Measurements from ENCODE around the gene ITPR1.

Gene ITPR1

DNA sequence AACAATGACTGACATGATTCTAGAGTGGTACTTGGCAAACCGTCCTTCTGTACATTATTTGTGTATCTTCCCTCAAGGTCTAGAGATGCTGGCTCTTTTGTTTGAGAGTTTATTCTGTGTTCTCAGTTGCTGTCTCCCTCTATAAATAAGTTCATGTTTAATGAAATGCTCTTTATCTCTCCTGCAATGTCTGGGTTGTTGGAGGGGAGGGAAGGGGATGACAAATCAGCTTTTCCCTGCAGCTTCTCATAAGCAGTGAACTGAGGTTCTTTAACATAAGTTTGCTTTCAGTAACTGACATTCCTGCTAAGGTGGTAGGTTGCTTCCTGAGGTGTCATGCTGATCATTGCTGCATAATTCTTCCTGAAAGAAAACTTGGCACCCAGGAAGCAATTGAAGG, 21.8 kb downstream of the ITPR1 start:
- DNase-seq (ENCODE audit: low read depth), result no peak
- TF ChIP-seq, protein P1, sequence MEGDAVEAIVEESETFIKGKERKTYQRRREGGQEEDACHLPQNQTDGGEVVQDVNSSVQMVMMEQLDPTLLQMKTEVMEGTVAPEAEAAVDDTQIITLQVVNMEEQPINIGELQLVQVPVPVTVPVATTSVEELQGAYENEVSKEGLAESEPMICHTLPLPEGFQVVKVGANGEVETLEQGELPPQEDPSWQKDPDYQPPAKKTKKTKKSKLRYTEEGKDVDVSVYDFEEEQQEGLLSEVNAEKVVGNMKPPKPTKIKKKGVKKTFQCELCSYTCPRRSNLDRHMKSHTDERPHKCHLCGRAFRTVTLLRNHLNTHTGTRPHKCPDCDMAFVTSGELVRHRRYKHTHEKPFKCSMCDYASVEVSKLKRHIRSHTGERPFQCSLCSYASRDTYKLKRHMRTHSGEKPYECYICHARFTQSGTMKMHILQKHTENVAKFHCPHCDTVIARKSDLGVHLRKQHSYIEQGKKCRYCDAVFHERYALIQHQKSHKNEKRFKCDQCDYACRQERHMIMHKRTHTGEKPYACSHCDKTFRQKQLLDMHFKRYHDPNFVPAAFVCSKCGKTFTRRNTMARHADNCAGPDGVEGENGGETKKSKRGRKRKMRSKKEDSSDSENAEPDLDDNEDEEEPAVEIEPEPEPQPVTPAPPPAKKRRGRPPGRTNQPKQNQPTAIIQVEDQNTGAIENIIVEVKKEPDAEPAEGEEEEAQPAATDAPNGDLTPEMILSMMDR (conservative IDR thresholded peaks at IDR 0.05; ENCODE audit: control insufficient read depth, insufficient read depth, low read depth, low read length), result no peak
- no peak overlapping the region for H3K4me3 ChIP-seq (ENCODE audit: control insufficient read depth, low read depth, low read length)

DNA sequence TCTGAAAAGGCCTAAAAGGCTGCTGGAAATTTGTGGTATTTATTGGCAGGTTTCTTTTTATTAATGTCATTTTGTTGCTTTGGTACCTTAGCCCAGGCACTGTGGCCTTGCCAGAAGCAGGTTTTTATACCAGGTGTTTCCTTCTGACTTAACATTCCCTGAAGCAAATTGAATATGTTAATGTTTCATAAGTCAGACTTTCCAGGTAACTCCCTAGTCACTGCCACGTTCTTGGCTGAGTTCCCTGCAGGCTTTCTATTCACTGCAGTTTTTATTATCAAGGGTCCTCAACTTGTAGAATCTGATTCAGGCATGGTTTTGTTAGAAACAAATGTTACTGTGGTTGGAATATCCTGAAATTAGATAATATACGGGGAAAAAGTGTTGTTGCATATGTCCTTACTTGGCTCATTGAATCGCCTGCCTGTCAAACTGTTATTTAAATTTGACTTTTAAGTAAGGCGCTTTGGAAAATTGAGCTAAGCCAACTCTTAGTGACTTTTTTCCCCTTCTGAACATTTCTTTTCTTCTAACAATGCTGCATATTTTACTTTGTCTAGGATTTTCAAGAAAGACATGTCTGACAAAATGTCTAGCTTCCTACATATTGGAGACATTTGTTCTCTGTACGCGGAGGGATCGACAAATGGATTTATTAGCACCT, 22.9 kb downstream of the ITPR1 start:
- H3K4me3 ChIP-seq (ENCODE audit: control insufficient read depth, low read depth, low read length), result no peak overlapping the region
- TF ChIP-seq, protein P1 (conservative IDR thresholded peaks at IDR 0.05; ENCODE audit: control insufficient read depth, insufficient read depth, low read depth, low read length), result no peak
- no peak for DNase-seq (ENCODE audit: low read depth)

DNA sequence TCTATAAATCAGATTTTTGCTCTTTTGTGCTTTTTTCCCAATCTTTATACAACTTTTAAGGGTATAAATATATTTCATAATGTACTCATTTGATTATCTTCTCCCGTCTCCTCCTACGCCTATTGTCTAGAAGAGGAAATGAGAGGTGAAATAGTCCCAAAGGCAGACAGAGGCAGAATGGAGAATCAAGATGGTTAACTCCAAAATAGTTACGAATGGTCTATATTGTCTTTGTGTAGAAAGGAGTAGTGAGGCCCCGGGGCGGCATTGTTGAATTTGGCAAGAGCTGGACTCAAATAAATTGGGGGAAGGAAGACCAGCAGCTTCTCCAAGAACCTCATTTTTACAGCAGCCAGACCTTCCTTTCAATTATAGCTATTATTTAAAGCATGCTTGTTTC, 23.9 kb downstream of the ITPR1 start:
- no peak overlapping the region for H3K4me3 ChIP-seq (ENCODE audit: control insufficient read depth, low read depth, low read length)
- TF ChIP-seq, protein P1 (conservative IDR thresholded peaks at IDR 0.05; ENCODE audit: control insufficient read depth, insufficient read depth, low read depth, low read length), result no peak
- DNase-seq (ENCODE audit: low read depth), result no peak

DNA sequence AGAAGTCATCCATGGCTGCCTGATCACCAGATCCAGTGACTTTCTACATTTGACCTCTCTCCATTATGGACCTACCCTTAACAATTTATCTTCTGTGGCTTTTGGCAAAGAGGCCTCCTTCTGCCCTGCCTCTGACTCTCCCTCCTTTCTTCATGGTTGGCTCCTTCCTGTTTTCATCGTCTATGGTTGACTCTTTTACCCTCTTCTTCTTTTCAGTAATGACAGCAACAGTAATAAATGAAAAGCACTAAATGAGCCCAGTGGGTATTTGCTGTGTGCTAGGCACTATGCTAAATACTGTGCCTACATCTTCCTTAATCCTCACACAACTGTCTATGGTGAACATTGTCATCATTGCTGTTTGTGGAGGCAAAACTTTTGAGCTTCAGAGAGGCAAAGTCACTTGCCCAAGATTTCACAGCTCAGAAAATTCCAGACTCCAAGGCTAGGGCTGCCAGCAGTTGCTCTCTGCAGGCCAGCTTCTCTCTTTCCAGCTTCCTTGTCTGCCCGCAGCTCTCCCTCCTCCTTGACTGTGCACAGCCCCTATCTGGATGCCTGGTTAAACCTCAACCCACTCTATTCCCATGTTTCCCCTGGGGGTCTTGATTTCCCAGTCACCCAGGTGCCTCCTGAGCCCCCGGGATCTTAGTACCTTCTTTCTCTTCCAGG, 24.6 kb downstream of the ITPR1 start:
- TF ChIP-seq, protein P1 (conservative IDR thresholded peaks at IDR 0.05; ENCODE audit: control insufficient read depth, insufficient read depth, low read depth, low read length), result no peak
- no peak for DNase-seq (ENCODE audit: low read depth)
- no peak overlapping the region for H3K4me3 ChIP-seq (ENCODE audit: control insufficient read depth, low read depth, low read length)

DNA sequence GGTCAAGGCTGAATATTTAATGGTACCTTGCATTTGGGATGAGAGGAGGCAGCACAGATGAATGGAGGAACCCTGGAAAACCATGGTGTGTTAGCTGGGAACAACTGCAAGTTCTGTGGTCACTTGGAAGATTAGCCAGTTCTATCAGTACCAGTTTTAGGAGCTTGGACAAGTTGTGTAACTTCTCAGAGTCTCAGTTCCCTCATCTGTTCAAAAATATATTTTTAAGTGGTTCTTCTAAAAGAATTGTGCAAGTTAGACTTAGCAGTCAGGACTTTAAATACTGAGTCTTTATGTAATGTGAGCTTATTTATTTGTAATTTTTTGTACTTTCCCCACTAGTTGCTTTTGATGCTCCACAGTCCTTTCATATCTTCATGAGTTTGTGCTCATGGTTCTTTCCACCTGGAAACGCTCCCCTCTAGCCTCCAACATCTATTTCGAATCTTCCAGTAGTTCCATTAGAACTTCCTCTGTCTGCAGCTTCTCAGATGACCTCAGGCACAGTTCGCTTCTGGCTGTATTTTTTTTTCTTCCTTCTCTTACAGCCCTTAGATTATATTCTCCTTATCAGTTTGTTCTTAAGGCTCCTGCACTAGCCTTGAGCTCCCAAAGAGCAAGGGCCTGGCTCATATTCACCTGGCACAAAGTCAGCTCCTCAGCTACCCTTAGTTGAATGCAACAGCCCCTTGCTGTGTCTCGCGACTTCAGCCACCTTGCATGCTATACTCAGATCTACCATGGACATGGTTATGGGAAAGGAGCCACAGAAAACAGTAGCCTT, 27.1 kb downstream of the ITPR1 start:
- no peak overlapping the region for H3K4me3 ChIP-seq (ENCODE audit: control insufficient read depth, low read depth, low read length)
- TF ChIP-seq, protein P1 (conservative IDR thresholded peaks at IDR 0.05; ENCODE audit: control insufficient read depth, insufficient read depth, low read depth, low read length), result no peak
- DNase-seq (ENCODE audit: low read depth), result no peak

DNA sequence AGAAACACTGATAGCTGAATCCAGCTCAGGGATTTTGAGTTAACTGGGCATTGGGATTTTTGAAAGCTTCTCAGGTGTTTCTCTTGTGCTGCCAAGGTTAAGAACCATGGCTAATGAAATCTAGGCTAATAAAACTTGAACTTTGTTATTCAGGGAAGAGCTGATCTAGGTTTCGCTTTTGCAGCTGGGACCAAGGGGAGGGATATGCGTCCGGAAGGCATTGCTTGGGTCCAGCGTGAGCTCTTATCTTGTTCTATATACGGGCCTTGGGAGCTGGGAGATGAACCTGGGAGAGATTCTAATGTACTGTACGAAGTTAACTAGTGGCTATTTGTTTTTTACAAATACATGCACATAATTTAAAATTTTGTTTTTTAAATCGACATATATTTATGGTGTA, 29.8 kb downstream of the ITPR1 start:
- TF ChIP-seq, protein P1 (conservative IDR thresholded peaks at IDR 0.05; ENCODE audit: control insufficient read depth, insufficient read depth, low read depth, low read length), result no peak
- no peak overlapping the region for H3K4me3 ChIP-seq (ENCODE audit: control insufficient read depth, low read depth, low read length)
- no peak for DNase-seq (ENCODE audit: low read depth)
